SHP77 treated with DMSO at 0.1 percent for 48 hours (cell line): ENCODE data around the gene TBCEL.
"Not testable (repeated sequence)": the region's sequence is repeated elsewhere in the genome, so short reads cannot be mapped to it uniquely, and the experiment has no call there.

Experiments used
- DNase-seq: peaks from one replicate; lab custom pipeline; 2025; lab: John Stamatoyannopoulos, UW

Gene TBCEL

GRCh38 chr11:121029153-121029552 is 5.3 kb downstream of the TBCEL start:
- DNase-seq: no peak

- no peak for DNase-seq
Measured at GRCh38 chr11:121029813-121030445, 6.0 kb downstream of the TBCEL start.

GRCh38 chr11:121031167-121031566 is 7.3 kb downstream of the TBCEL start:
- DNase-seq: no peak

GRCh38 chr11:121031648-121032047 is 7.7 kb downstream of the TBCEL start:
- not testable (repeated sequence) for DNase-seq

- DNase-seq: no peak
Measured at GRCh38 chr11:121032546-121032945, 8.6 kb downstream of the TBCEL start.

GRCh38 chr11:121033635-121034034 is 9.7 kb downstream of the TBCEL start:
- no peak for DNase-seq

GRCh38 chr11:121035169-121035755 is 11.4 kb downstream of the TBCEL start:
- DNase-seq: no peak

GRCh38 chr11:121035780-121036179 is 11.9 kb downstream of the TBCEL start:
- no peak for DNase-seq

- DNase-seq: no peak
Measured at GRCh38 chr11:121037016-121037415, 13.1 kb downstream of the TBCEL start.

- DNase-seq: no peak
Measured at GRCh38 chr11:121038648-121039409, 14.9 kb downstream of the TBCEL start.

GRCh38 chr11:121039971-121040613 is 16.2 kb downstream of the TBCEL start:
- DNase-seq: no peak

GRCh38 chr11:121040614-121041002 is 16.7 kb downstream of the TBCEL start:
- DNase-seq: no peak

GRCh38 chr11:121041072-121041471 is 17.2 kb downstream of the TBCEL start:
- no peak for DNase-seq

- no peak for DNase-seq
Measured at GRCh38 chr11:121042296-121042695, 18.4 kb downstream of the TBCEL start.

- no peak for DNase-seq
Measured at GRCh38 chr11:121047926-121048325, 24.0 kb downstream of the TBCEL start.

- no peak for DNase-seq
Measured at GRCh38 chr11:121048464-121049233, 24.7 kb downstream of the TBCEL start.

- no peak for DNase-seq
Measured at GRCh38 chr11:121053244-121053643, 29.3 kb downstream of the TBCEL start.

GRCh38 chr11:121054266-121054665 is 30.4 kb downstream of the TBCEL start:
- no peak for DNase-seq

GRCh38 chr11:121055076-121055475 is 31.2 kb downstream of the TBCEL start:
- no peak for DNase-seq

- DNase-seq: no peak
Measured at GRCh38 chr11:121057922-121058321, 34.0 kb downstream of the TBCEL start.

GRCh38 chr11:121058941-121059340 is 35.0 kb downstream of the TBCEL start:
- DNase-seq: no peak

- no peak for DNase-seq
Measured at GRCh38 chr11:121059605-121060004, 35.7 kb downstream of the TBCEL start.
